GM12878 (cell line): ENCODE measurements around the gene NCAN. TPM values are rescaled to one million over a fixed set of nuclear protein-coding genes. Genes with fewer than 3 reads are reported as not detected.

Experiments
- ATAC-seq: fragments of 200-7000 bp; cut with Tn5 transposase; 3 replicates; pipeline ENCODE4 v1.9.1; 2020; ENCODE audit warnings: mild to moderate bottlenecking, moderate library complexity
- BruUV-seq: library from RNA; stranded (reverse); fragments of 400-500 nt; replicated peaks from 2 replicates; lab custom pipeline; 2021; lab: Mats Ljungman, UMichigan
- CTCF ChIA-PET: fragments of 300-600 bp; sonication (Branson Sonifier 250); formaldehyde crosslinking; extraction: SDS; loops from one replicate; lab custom pipeline; 2021; ENCODE audit warnings: inconsistent platforms; lab: Yijun Ruan, JAX
- POLR2A ChIA-PET: fragments of 350-600 bp; formaldehyde crosslinking; extraction: SDS; loops from one replicate; lab custom pipeline; 2021; ENCODE audit warnings: inconsistent platforms; lab: Charles Lee
- RAD21 ChIA-PET: fragments of 300-600 bp; sonication (Branson Sonifier 250); formaldehyde crosslinking; loops from one replicate; lab custom pipeline; 2023; ENCODE audit warnings: antibody characterized with exemption; ENCODE audit not compliant: unreplicated experiment; lab: Charles Lee
- SMC1A ChIA-PET: fragments of 300-600 bp; sonication (Branson Sonifier 250); formaldehyde crosslinking; loops from one replicate; lab custom pipeline; 2023; ENCODE audit not compliant: unreplicated experiment, uncharacterized antibody; lab: Charles Lee
- DNase-seq: peaks from one replicate; pipeline ENCODE4 v3.0.0-alpha.2; 2011; ENCODE audit warnings: low read depth, low spot score
- FAIRE-seq: peaks from 3 replicates; lab custom pipeline; 2011; peaks lifted over from hg19 to GRCh38; lab: Jason Lieb, UNC
- H2AFZ ChIP-seq: 2 replicates; pipeline ENCODE4 v1.6.0; 2011; ENCODE audit warnings: low read depth, low read length, control low read depth; ENCODE audit not compliant: control insufficient read depth
- H3K27ac ChIP-seq: 2 replicates; pipeline ENCODE4 v1.5.1; 2011; ENCODE audit warnings: control low read depth; ENCODE audit not compliant: control insufficient read depth, insufficient read depth
- H3K27me3 ChIP-seq, 2 experiments: replicated peaks in 1 of 2; 2 replicates each; pipeline versions ENCODE4 v1.6.0 to v1.6.1; 2011; ENCODE audit warnings: low read length in 1 of 2; ENCODE audit not compliant: control insufficient read depth in 2 of 2, insufficient read depth in 2 of 2
- H3K36me3 ChIP-seq, 2 experiments: 2 replicates each; pipeline ENCODE4 v1.5.1; 2011; ENCODE audit warnings: low read length in 1 of 2; ENCODE audit not compliant: control insufficient read depth in 2 of 2, insufficient read depth in 2 of 2
- H3K4me1 ChIP-seq: 2 replicates; pipeline ENCODE4 v1.6.1; 2011; ENCODE audit warnings: mild to moderate bottlenecking, low read length, moderate library complexity, mixed read lengths; ENCODE audit not compliant: control insufficient read depth, insufficient read depth
- H3K4me2 ChIP-seq: 2 replicates; pipeline ENCODE4 v1.6.0; 2011; ENCODE audit warnings: control low read depth; ENCODE audit not compliant: control insufficient read depth, insufficient read depth
- H3K4me3 ChIP-seq: fragments of 200-600 bp; sonication (generic); 2 replicates; pipeline ENCODE4 v1.5.1; 2016
- H3K79me2 ChIP-seq: 2 replicates; pipeline ENCODE4 v1.6.0; 2011; ENCODE audit warnings: low read length; ENCODE audit not compliant: control insufficient read depth, insufficient read depth
- H3K9ac ChIP-seq: 2 replicates; pipeline ENCODE4 v1.8.0; 2011; ENCODE audit warnings: low read length, control low read depth, mixed read lengths; ENCODE audit not compliant: control insufficient read depth, insufficient read depth
- H3K9me3 ChIP-seq: replicated peaks from 3 replicates; pipeline ENCODE4 v1.5.1; 2011; ENCODE audit warnings: mild to moderate bottlenecking, low read length; ENCODE audit not compliant: control insufficient read depth, insufficient read depth
- H4K20me1 ChIP-seq: 2 replicates; pipeline ENCODE4 v1.6.0; 2011; ENCODE audit not compliant: control insufficient read depth, insufficient read depth
- BACH1 ChIP-seq: fragments of 450-650 bp; IDR thresholded peaks from 2 replicates; pipeline ENCODE4 v1.6.1; 2017; ENCODE audit warnings: mild to moderate bottlenecking, borderline replicate concordance
- BHLHE40 ChIP-seq, 2 experiments: fragments of 450-650 bp in 1 of 2; IDR thresholded peaks; 2 replicates each; pipeline ENCODE4 v1.6.1; 2011 to 2017; ENCODE audit warnings: low read depth in 2 of 2, borderline replicate concordance in 1 of 2, improper control_type of control experiment in 1 of 2, low read length in 1 of 2, mild to moderate bottlenecking in 1 of 2
- CUX1 ChIP-seq: IDR thresholded peaks from 2 replicates; pipeline ENCODE4 v1.6.1; 2012; ENCODE audit warnings: improper control_type of control experiment, low read depth, low read length; ENCODE audit not compliant: insufficient replicate concordance
- ESRRA ChIP-seq: IDR thresholded peaks from 2 replicates; pipeline ENCODE4 v1.6.1; 2012; ENCODE audit warnings: mild to moderate bottlenecking, low read length, improper control_type of control experiment
- NBN ChIP-seq: fragments of 450-650 bp; IDR thresholded peaks from 2 replicates; pipeline ENCODE4 v1.6.1; 2016
- NFYA ChIP-seq: IDR thresholded peaks from 2 replicates; pipeline ENCODE4 v1.6.1; 2011; ENCODE audit warnings: low read depth, mild to moderate bottlenecking, low read length, improper control_type of control experiment, borderline replicate concordance
- POLR2AphosphoS5 ChIP-seq: IDR thresholded peaks from 2 replicates; pipeline ENCODE4 v1.6.1; 2011; ENCODE audit warnings: mild to moderate bottlenecking, low read length, inconsistent platforms
- RBBP5 ChIP-seq: fragments of 200-600 bp; sonication (generic); conservative IDR thresholded peaks from 2 replicates; pipeline ENCODE4 v1.6.1; 2016
- RCOR1 ChIP-seq: conservative IDR thresholded peaks from 2 replicates; pipeline ENCODE4 v1.6.1; 2012; ENCODE audit warnings: low read depth, low read length, improper control_type of control experiment
- REST ChIP-seq: IDR thresholded peaks from 2 replicates; pipeline ENCODE4 v1.6.1; 2012; ENCODE audit warnings: mild to moderate bottlenecking, low read depth, low read length
- SIX5 ChIP-seq: IDR thresholded peaks from 2 replicates; pipeline ENCODE4 v1.6.1; 2011; ENCODE audit warnings: mild to moderate bottlenecking, low read depth, low read length, moderate library complexity; ENCODE audit not compliant: severe bottlenecking
- TAF1 ChIP-seq: IDR thresholded peaks from 2 replicates; pipeline ENCODE4 v1.6.1; 2011; ENCODE audit warnings: mild to moderate bottlenecking, low read depth, low read length, borderline replicate concordance
- WGBS: methylation state at CpG from one replicate; pipeline ENCODE4 v1.1.6; 2016; ENCODE audit warnings: low lambda C conversion rate; ENCODE audit not compliant: insufficient replicate concordance, insufficient coverage; ENCODE audit errors: missing lambda C conversion rate; 5-methylcytosine and 5-hydroxymethylcytosine counted together
- in situ Hi-C: fragments of 300-500 bp; cut with MboI; formaldehyde crosslinking; loops from 9 replicates; pipeline ENCODE4 v1.14.3; 2018; ENCODE audit warnings: mixed read lengths
- intact Hi-C: fragments of 100-400 bp; cut with micrococcal nuclease; formaldehyde crosslinking; loops from one replicate; pipeline ENCODE4 v1.14.2; 2022; ENCODE audit not compliant: unreplicated experiment
- polyA plus RNA-seq, 11 experiments: library from polyadenylated mRNA; depleted of rRNA in 4 of 11; unstranded in 6 of 11; stranded (reverse) in 5 of 11; fragments of >200 nt; fragmentation: Nextera tagmentation in 4 of 11; fragmentation: Illumina TruSeq in 1 of 11; extraction: Ambion mirVana in 4 of 11; extraction: Trizol in 1 of 11; gene quantifications; 1 replicate in 1 of 11; 2 replicates in 10 of 11; pipeline versions ENCODE4 v1.2.1 to v1.2.3, GENCODE V29; 2011 to 2016; ENCODE audit warnings: inconsistent platforms in 2 of 11, missing spikeins in 2 of 11, low read depth in 1 of 11
- total RNA-seq, 4 experiments: library from RNA; depleted of rRNA in 3 of 4; stranded (reverse); fragments of >200 nt in 3 of 4; fragmentation: Illumina TruSeq in 1 of 4; extraction: Trizol in 1 of 4; gene quantifications; 2 replicates each; pipeline versions ENCODE4 v1.2.1 to v1.2.3, GENCODE V29; 2013 to 2021

NCAN gene
- total and polyA plus RNA-seq, 10 of the 15 experiments (the other 5 are each of a cell fraction or from before 2014, with no cell fraction given), result 0.02 to 0.34 (median 0.12) TPM; not detected in 1

GRCh38 chr19:19274716-19275565 is 63.2 kb downstream of the NCAN start:
- no peak overlapping the region for H3K27ac ChIP-seq
- intact Hi-C loops (no loop called here), in situ Hi-C loops (no loop called here)
- ChIA-PET SMC1A (no interaction called here), CTCF (no interaction called here), RAD21 (no interaction called here), POLR2A (no interaction called here)
- H3K9ac ChIP-seq, result no peak overlapping the region
- BruUV-seq, result no TSS peak
- no peak overlapping the region for H3K4me3 ChIP-seq
- H3K36me3 ChIP-seq, result peaks cover 3 to 7% of the 10 kb centered on the region in 2 experiments; a peak in 3 of 4 replicates
- H2AFZ ChIP-seq, result no peak overlapping the region
- H3K9me3 ChIP-seq, result no peaks in the 10 kb centered on the region
- no peaks in the 10 kb centered on the region for H3K4me1 ChIP-seq
- H4K20me1 ChIP-seq, result no peaks in the 10 kb centered on the region
- H3K27me3 ChIP-seq, result no peaks in the 10 kb centered on the region
- no peak overlapping the region for H3K4me2 ChIP-seq
- FAIRE-seq (no peak), DNase-seq (no peak), ATAC-seq (no peak)
- H3K79me2 ChIP-seq, result no peaks in the 10 kb centered on the region
- 70% methylated on average over 9 of the region's 9 CpGs for WGBS
- no peak for TF ChIP-seq RBBP5
- TF ChIP-seq NFYA, result no peak
- no peak for TF ChIP-seq BHLHE40 (IDR thresholded peaks at IDR 0.05; ENCODE audit: borderline replicate concordance in 1 of 2, low read depth in 2 of 2, low read length in 1 of 2)
- TF ChIP-seq POLR2AphosphoS5, result no peak
- no peak for TF ChIP-seq NBN
- TF ChIP-seq REST, result no peak
- TF ChIP-seq SIX5, result no peak
- no peak for TF ChIP-seq CUX1
- TF ChIP-seq TAF1, result no peak
- TF ChIP-seq RCOR1, result no peak
- TF ChIP-seq BACH1, result no peak
- no peak for TF ChIP-seq ESRRA
